Ramos (cell line): ENCODE measurements around the gene SNX33.
"Not testable (repeated sequence)": the region's sequence is repeated elsewhere in the genome, so short reads cannot be mapped to it uniquely, and the experiment has no call there.

Experiments used
- in situ Hi-C: fragments of 300-500 bp; cut with MboI; formaldehyde crosslinking; loops from one replicate; pipeline ENCODE4 v1.14.3; 2022; ENCODE audit warnings: low sequenced_read_pairs; ENCODE audit not compliant: unreplicated experiment

Gene SNX33

DNA sequence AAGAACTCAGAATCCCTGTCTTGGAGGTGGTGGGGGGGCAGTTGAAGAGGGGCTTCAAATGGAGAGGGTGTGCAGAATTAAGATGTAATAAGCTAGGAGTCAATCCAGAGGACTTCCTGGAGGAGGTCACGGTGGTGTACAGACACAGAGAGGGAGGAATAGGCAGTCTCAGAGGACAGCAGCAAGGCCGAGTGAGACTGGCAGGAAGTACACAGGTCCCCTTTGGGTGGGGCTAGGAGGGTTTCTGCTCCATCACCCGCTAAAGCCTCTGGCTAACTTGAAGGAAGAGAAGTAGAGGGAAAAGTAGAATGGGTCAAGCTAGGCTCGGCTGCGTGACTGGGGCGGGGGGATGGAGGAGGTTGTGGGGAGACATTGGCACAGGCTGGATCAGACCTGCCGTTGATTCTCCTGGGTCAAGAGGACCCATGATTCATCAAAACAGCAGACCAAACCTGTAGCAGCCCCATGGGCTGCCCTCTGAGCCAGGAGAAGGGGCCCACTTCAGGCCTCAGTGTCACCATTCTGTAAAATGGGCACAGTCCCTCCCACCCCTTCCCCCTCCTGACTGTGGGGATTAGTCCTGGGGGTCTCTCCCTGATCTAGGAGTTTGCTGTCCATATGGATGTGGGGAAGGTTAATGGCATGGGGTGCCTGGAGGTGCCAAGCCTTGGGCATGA, 48.1 kb downstream of the SNX33 start:
- in situ Hi-C loops: no loop called here

DNA sequence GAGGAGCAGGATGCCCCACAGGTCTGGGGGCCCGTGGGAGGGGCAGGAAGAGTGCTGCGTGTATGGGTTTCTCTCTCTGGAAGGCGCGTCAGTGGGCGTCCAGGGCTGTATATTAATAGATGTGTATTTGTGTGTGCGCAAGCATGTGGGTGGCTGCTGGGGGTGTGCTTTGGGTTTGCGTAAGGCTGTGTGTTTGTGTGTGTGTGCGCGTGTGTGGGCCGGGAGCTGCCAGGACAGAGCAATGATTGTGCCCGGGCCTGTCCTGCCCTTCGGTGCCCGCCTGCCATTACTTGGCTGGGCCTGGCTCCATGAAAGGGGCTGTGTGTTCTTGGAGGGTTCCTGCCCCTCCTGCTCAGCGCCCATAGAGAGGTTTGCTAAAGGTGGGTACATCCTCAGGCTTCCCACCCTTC, 48.6 kb downstream of the SNX33 start:
- in situ Hi-C loops: no loop called here

DNA sequence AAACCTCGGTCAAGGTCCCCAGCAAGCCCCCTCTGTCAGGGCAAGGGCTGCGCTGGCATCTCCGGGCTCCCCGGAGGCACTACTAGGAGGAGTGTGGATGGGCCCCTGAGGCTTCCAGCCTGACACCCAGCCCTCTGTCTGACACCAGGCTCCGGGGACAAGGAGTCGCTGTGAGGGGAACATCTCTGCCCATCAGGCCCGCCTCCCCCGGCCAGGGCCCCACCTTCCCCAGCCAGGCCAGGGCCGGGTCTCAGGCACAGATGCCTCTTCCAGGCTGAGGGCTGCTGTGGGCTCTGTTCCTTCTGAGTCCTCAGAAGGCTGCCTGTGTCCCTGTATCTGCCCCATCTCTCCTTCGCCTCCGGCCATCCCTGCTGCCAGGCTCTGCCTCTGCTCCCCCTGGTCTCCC, 49.1 kb downstream of the SNX33 start:
- in situ Hi-C loops: no loop called here

DNA sequence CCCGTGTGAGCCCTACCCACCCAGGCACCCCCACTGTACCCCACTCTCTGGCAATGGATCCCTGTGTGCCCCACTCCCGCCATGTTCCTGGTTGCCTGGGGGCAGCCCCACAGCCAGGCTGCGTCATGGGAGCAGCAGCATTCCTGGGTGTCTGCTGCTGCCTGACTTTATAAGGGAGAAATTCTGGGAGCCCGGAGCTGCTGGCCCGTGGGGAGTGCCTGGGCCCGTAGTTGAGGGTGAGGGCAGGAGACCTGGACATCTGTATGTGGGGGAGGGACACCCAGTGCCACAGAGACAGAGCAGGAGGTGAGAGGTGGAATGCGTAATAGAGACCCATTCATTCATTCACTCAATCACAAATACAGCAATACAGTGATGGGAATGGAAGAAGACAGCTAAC, 49.8 kb downstream of the SNX33 start:
- in situ Hi-C loops: no loop called here

DNA sequence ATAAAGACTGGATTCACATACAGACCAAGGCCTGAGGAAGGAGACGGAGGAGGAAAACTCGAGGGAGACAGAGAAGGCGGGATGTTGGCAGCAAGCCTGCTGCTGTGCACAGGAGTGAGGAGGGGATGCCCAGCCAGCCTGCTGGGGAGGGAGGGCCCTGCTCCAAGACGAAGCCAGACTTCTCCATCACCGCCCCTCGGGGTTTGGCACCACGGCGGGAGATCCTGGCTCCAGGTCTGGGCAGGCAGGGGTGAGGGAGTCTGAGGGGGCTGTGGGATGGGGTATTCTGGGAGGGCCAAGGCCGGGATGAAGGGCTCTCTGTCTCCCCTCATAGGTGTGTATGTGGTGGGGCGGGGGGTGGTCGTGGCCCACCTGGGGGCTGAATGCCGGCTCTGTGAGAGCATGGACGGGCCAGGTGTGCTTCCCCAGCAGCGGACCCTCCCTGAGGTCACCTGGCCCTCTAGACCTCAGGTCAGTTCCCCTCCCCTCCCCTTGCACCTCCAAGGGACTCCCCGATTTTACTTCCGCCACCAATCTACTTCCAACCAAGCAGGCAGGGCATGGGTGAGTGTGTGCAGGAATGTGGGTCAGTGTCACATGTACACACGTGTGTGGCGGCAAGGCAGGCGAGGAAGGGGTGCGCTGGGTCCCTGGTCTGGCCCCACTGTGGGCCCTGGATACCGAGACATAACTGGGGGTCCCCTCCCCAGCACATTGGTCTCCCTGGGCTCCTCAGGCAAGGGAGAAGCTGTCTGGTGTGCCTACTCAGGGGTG, 50.4 kb downstream of the SNX33 start:
- in situ Hi-C loops: not testable (repeated sequence)

DNA sequence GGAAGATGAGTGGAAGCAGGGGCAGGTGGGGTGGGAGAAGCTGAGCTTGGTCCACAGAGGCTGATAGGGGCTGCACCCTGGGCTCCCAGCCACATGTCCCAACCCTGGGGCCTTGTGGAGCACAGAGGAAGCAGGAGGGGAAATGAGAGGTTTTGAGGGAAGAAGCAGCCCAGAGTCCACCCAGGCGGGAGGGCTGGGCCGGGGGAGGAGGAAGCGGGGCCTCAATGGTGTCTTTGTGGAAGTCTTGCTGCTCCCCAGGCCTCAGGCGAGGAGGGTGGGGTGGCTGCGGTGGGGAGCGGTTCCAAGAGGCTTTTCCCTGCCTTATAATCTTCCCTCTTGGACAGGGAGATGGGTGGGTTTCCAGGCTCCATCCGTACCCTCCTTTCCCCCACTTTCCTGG, 51.8 kb downstream of the SNX33 start:
- in situ Hi-C loops: not testable (repeated sequence)

DNA sequence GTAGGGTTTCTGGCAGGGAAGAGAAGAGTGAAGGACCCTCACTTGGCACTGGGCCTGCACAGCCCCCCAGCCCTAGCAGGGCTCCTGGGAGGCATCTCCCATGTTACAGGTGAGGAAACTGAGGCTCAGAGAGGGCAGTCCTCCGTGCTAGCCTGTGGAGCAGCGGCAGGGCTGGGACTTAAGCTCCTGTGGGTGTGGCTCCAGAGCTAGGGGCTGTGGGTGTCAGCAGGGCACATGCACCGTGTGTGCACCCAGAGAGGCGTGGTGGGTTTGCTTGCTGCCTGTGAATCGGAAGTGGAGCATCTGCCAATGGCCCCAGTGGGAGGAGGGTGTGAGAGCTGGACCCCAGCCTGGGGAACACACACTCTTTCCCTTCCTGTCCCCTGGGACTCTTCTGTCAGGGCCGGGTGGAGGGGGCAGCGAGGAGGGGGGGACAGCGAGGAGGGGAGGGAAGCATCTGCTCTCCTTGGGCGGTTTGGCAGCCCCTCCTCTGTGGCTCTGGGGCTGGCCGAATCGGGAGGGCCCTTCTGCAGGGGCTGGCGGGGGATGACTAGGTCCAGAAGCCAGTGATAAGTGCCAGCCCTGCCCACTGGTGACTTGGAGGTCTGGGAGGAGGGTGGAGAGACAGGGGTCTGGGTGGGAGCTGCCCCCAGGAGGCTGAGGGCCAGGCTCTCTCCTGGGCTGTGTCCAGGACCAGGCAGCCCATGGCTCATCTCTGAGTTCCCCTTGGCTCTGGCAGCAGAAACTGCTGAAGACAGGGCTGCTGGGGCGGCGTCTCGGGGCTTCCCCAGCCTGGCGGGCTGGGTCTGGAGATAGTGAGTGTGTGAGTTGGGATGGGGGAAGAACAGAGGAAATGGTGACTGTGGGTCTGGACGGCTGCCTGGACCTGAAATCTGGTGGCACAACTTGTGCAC, 52.5 kb downstream of the SNX33 start:
- in situ Hi-C loops: not testable (repeated sequence)

DNA sequence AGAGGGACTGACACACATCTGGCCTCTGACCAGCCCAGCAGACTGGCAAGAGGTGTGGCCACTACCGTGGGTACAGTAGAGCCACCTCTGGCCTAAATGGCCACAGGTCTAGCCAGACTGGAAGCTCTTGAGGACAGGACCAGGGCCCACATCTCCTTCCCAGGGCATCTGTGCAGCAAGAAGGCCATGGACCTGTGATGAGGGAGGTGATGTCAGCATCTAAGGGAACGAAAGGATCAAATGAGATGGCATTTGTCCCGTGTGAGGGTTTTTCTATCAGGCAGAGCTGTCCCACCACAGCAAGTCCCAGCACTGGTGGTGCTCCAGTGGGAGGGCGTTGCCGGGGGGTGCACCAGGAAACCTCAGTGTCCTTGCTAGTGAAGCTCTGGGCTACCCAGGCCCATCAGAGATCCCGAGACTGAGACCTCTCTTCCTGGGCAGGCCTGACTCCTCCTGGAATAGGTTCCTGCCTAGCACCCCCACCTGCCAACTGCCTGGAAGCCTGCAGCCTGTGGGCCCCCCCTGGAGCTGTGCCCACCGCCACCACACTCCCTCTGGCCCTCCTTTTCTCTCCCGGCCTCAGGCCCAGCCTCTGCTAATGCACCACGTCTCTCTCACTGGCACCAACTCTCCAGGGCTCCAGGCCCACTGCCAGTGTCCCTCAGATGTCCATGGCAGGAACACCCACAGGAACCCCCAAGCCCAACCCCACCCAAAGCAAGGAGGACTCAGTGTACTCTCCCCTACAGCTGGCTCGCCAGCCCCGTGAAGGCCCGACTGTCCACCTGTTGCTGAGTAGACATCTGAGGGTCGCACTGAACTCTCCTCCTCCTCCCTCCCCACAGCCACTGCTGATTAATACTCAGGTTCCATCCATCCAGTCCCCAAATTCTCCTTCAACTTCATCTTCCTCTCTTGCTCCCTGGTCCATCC, 53.6 kb downstream of the SNX33 start:
- in situ Hi-C loops: not testable (repeated sequence)

DNA sequence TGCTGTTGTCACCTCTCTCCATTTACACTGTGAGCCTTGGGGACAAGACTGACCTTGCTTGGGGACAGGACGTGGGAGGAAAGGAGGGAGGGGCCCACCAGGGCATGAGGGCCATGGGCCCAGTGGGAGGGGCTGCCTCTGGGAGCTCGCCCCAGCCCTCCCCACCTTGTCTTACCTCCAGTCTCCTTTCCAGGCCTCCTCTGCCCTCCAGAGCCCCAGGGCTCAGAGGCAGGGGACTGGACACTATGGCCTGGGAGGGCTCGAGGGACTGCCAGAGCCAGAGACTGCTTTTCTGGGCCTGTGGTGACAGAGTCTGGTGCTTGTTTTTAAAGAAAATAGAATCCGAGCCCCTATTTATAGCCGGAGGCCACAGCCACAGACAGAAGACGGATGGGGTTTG, 54.7 kb downstream of the SNX33 start:
- in situ Hi-C loops: no loop called here

DNA sequence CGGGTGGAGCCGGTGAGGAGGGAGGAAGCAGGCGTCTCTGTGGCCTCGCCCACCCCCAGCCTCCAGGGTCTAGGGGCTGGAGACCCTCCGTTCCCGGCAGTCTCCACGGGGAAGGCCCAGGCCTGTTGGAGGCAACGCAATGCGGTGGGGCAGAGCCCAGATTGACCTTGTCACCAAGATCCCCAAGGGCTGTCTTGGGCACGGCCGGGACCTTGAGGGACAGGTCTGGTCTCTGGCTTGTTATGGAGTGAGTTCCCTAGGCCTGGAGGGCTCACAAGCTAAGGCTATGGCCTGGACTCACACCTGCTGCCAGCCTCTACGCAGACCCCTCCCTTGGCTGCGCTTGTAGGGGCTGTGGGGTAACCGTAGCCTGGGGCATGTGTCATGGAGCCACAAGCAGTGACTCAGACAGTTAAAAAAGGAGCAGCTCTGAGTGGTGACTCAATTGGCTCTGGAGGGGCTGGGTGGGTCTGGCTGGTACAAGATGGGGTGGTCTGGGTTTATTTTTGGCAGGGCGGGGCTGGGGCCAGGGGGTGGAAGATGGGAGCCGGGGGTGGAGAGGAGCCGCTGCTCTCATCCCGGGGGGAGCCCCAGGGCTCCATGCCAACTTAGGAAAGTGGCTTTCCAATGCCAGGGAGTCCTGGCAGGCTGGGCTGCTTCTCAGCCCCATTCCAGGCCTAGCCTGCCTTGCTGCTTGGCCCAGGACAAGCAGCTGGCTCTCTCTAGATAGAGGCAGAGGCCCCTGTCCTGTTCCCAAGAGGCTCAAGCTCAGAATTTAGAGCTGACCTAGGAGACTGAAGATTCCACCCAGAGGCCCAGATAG, 55.9 kb downstream of the SNX33 start:
- in situ Hi-C loops: not testable (repeated sequence)

DNA sequence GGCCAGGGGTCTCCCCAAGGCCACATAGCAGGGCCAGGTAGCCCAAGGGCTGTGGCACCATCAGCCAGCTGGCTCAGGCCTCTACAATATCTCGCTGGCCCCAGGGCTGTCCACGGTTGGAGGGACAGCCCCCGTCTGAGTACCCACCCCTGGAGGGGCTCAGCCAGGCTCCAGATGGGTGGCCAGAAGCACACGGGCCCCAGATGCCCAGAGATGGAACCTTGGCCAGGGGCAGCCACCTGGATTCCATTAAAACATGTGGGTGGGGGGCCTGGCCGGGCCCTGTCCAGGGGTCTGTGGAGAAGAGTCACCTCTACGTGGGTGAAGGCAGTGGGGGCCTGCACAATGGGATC, 56.5 kb downstream of the SNX33 start:
- in situ Hi-C loops: no loop called here

DNA sequence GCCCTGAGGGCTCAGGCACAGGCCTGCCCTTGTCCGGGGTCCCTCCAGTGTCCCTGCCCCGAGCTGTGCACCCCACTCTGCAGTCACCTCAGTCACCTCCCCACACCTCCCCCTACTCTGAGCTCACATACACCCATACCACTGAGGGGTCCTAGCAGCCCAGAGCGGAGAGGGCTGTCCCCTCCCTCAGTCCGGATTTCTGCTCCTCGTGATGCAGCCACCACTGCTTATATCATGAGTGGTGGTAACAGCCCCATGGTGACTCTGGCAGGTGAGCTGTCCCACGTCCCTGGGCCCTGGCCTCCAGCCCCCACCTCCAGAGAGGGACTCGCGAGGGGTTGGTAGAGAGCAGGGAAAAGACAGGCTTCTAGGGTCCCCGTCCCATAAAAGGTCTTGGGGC, 56.9 kb downstream of the SNX33 start:
- in situ Hi-C loops: no loop called here

DNA sequence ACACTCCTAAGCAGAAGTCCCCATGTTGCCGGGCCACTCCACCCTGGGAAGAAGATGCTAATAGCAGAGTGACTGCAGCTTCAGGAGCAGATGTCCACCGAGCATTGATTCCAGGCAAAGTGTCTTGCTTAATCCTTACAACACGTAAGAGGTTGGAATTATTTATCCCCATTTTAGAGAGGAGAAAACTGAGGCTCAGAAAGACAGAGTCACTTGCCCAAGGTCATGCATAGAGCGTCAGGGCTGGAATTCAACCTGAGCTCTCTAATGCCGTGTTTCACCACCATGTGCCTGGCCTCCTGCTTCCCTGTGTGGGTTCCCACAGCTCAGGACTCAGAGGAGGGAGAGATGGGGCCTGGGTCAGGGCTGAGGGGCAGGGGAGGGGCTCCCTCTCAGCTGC, 57.7 kb downstream of the SNX33 start:
- in situ Hi-C loops: not testable (repeated sequence)

DNA sequence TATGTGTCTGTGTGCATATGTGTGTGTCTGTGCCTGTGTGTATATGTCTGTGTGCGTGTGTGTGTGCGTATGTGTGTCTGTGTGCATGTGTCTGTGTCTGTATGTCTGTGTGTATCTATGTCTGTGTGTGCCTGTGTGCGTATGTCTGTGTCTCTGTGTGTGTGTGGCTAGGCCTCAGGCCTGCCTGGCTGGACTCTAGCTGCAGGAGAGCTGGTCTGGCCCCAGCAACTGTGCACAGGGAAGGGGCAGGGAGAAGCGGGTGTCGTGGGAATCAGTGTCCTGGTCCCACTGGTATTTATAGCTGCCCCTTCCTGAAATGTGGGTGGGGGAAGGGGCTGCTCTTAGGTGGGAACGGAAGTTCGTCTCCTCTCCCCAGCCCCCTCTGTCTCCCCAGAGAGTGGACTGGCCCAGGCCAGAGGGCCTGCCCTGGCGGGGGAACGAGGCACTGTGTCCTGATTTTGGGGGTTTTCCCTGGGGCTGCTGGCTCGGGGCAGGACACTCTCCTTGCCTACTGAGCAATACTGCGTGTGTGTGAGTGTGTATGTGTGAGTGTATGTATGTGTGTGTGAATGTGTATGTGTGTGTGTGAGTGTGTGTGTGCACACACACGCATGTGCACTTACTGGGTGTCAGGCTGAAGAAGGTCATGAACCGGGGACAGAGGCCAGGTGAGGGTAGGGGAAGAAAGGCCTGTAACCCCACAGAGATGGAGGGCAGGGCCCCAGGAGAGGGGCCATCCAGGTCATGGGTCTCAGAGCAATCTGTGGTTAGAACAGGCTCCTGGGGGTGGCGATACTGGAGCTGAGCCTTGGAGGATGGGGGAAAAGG, 58.4 kb downstream of the SNX33 start:
- in situ Hi-C loops: no loop called here

DNA sequence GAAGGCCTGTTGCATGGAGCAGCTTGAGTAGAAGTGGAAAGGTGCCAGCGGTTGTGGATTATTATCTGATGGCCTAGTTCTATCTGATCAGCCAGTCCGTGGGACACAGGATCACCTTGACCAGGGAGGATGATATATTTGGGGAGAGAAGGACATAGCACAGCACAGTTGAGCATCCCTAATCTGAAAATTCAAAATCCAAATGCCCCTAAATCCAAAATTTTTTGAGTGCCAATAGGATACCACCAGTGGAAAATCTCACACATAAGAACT, 58.9 kb downstream of the SNX33 start:
- in situ Hi-C loops: no loop called here

DNA sequence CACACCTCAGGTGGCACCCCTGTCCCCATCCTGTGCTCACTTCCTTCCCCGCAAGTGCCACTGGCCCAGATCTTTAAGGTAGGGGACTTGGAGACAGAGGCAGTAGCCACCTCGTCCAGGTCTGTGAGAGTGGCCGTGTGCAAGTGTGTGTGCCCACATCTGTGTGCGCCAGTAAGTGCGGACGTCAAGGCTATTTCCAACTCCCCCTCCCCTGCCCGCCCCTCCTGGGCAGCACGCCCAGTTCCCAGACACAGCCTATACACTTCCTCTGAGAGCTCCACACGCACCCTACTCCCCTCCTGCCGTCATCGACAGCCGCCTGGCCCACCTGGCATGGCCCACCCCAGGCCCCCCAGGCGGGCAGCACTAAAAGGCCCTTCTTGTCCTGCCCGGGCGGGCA, 61.7 kb downstream of the SNX33 start:
- in situ Hi-C loops: not testable (repeated sequence)

DNA sequence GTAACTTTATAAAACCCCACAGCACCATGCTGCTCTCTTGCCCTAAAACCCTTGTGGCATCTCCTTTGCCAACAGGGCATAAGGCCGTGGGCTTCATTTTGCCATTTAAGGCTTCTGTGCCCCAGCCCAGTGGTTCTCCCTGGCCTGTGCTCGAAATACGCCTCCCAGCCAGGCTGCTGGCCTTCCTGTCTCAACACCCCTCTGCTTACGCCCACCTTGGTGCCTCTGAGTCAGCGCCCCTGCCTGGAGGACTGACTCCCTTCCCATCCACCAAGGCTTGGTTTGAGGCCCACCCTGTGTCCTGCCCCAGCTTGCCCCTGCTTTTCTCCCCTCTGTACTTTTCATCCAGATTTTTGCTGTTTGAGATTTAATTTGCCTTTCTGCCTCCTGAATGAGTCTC, 63.2 kb downstream of the SNX33 start:
- in situ Hi-C loops: not testable (repeated sequence)

DNA sequence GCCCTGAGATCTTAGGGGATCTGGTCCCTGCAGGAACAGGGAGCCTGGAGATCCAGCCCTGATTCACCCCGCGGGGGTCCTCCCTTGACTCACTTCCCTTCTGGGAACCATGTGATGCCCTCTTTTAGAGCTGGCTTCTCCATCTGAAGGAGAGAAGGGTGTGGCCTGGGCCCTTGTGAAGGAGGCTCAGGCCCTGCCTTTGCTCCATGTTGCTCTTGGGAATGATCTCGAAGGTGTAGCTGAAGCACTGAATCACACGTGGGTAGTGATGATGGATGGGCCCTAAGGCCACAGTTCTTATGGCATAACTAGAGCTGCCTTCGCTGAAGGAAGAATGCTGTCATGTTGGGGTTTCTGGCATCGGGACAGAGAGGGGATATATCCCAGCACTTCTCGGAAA, 63.8 kb downstream of the SNX33 start:
- in situ Hi-C loops: not testable (repeated sequence)
